KMS-11 (cell line): ENCODE measurements around the gene ETNK2.

ENCODE experiments used
- H2AFZ ChIP-seq: fragments of 200-600 bp; sonication (generic); 2 replicates; pipeline ENCODE4 v1.6.1; 2016; ENCODE audit warnings: antibody characterized with exemption, mixed run types, low read depth
- H3K27ac ChIP-seq: fragments of 200-600 bp; sonication (generic); 2 replicates; pipeline ENCODE4 v1.6.1; 2016; ENCODE audit warnings: mild to moderate bottlenecking, mixed run types
- H3K27me3 ChIP-seq: fragments of 200-600 bp; sonication (generic); 2 replicates; pipeline ENCODE4 v1.6.1; 2017; ENCODE audit warnings: mild to moderate bottlenecking, low read depth, mixed run types, moderate library complexity; ENCODE audit not compliant: insufficient read depth
- H3K36me3 ChIP-seq: fragments of 200-600 bp; sonication (generic); 2 replicates; pipeline ENCODE4 v1.6.1; 2017; ENCODE audit warnings: mild to moderate bottlenecking, mixed run types; ENCODE audit not compliant: insufficient read depth
- H3K4me1 ChIP-seq: fragments of 200-600 bp; sonication (generic); 2 replicates; pipeline ENCODE4 v1.6.1; 2016; ENCODE audit warnings: mild to moderate bottlenecking, low read depth, mixed run types; ENCODE audit not compliant: poor library complexity, severe bottlenecking
- H3K4me2 ChIP-seq: fragments of 200-600 bp; sonication (generic); 2 replicates; pipeline ENCODE4 v1.7.0; 2016; ENCODE audit warnings: mild to moderate bottlenecking, mixed run types
- H3K4me3 ChIP-seq: fragments of 200-600 bp; sonication (generic); IDR thresholded peaks from 2 replicates; pipeline ENCODE4 v1.6.1; 2017; ENCODE audit warnings: low read depth, low read length, mixed read lengths; ENCODE audit not compliant: insufficient read depth
- H3K79me2 ChIP-seq: fragments of 200-600 bp; sonication (generic); 2 replicates; pipeline ENCODE4 v1.6.1; 2016; ENCODE audit warnings: low read depth, mixed run types; ENCODE audit not compliant: insufficient read depth
- H3K9ac ChIP-seq: fragments of 200-600 bp; sonication (generic); 2 replicates; pipeline ENCODE4 v1.6.1; 2016; ENCODE audit warnings: mild to moderate bottlenecking, mixed run types
- H4K20me1 ChIP-seq: fragments of 200-600 bp; sonication (generic); 2 replicates; pipeline ENCODE4 v1.6.1; 2016; ENCODE audit warnings: mild to moderate bottlenecking, mixed run types; ENCODE audit not compliant: insufficient read depth
- CTCF ChIP-seq: fragments of 200-600 bp; sonication (generic); conservative IDR thresholded peaks from 2 replicates; pipeline ENCODE4 v1.6.1; 2017; ENCODE audit warnings: low read depth, mild to moderate bottlenecking, antibody characterized with exemption, low read length, moderate library complexity, mixed read lengths

The ETNK2 gene

DNA sequence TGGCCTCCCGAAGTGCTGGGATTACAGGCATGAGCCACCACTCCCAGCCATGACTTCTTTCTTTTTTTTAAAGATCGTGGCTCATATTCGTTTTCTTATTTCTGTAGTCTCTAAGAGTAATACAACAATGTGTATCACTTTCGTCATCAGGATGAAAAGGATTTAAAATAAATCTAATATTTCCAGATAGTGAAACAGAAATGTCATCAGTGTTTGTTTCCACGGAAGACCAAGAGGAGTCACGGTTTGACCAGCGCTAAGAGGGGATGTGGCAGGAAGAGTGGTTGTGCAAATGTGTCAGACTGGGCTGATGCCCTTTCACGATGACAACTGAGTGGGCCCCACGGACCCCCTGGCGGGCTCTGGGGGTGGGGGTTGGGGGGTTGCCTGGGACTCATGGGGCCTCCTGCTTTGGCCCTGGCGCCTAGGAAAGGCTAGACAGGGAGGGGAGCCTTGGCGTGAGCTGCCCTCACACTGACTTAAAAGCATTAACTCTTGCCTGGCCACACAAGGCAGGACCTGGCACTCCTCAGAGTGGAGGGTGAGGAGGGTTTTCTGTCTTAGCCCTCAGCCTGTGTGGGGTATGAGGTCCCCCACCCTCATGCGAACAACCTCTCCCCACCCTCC, 70.6 kb downstream of the ETNK2 start:
- Histone ChIP-seq H3K27me3 (no peaks in the 10 kb centered on the region), H3K27ac (no peak overlapping the region), H3K36me3 (no peaks in the 10 kb centered on the region), H3K9ac (no peak overlapping the region), H3K79me2 (no peaks in the 10 kb centered on the region), H4K20me1 (no peaks in the 10 kb centered on the region), H3K4me3 (no peak overlapping the region), H3K4me1 (no peaks in the 10 kb centered on the region), H2AFZ (no peak overlapping the region), H3K4me2 (no peak overlapping the region)
- TF ChIP-seq CTCF, result no peak
